ENCODE results near the gene ZNF554. TPM values are rescaled to one million over a fixed set of nuclear protein-coding genes. Genes with fewer than 3 reads are reported as not detected.
"Not testable (repeated sequence)": the region's sequence is repeated elsewhere in the genome, so short reads cannot be mapped to it uniquely, and the experiment has no call there.

ZNF554 gene
- total and polyA plus RNA-seq, 10 donors = 1.4 to 7.1 (median 4.0) TPM

- Histone ChIP-seq H3K4me3 (peak within 1 kb of the TSS in 3 of 8 donors; percentile 11 to 19 (median 15)), H3K27me3 (replicated peaks in 1 of 7) (no peaks in the 10 kb centered on the region), H3K27ac (no peak within 1 kb of the TSS), H3K9me3 (no peaks in the 10 kb centered on the region), H3K36me3 (no peaks in the 10 kb centered on the region), H3K4me1 (no peaks in the 10 kb centered on the region)
- WGBS, 5 donors = 86 to 90% (median 88%) methylated on average over 36 of the region's 36 CpGs
- TF ChIP-seq POLR2AphosphoS5 (IDR thresholded peaks at IDR 0.05) (no peak), CTCF (IDR thresholded peaks at IDR 0.05 in 8 of 11, conservative IDR thresholded peaks at IDR 0.05 in 3 of 11) (no peak), POLR2A (IDR thresholded peaks at IDR 0.05) (no peak)
- intact Hi-C loops (cut with DNase I; ENCODE audit: low total_unique reads) = no loop called here
- no peak for DNase-seq
These were observed 47.6 kb downstream of the ZNF554 start, which contains the start of gene ZNF556 for GRCh38 chr19:2867025-2867991. Gene ZNF556, plus strand, starts transcription at chr19:2867335. Its CDS starts 87 bp downstream, at chr19:2867422.

DNA sequence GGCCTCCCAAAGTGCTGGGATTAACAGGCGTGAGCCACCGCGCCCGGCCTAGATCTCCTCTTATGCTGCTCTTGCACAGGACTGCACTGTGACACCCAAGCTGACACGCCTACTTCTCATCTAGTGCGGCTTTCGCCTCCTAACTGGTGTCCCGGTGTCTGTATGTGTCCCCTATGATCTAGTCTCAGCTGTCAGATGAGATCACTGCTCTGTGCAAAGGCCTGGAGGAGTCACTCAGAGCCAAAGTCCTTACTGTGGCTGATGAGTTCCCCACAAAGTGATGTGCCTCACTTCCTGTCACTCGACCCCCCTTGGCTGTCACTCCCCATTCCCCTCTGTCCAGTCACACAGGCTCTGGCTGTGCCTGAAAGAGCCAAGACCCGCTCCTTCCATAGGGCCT lies 50.0 kb downstream of the ZNF554 start:
- intact Hi-C loops (cut with DNase I; ENCODE audit: low total_unique reads) = loop anchor here (5.0 kb wide), 1 partner anchor 222 kb away; no protein-coding TSS in a partner anchor
- H3K27me3 ChIP-seq (replicated peaks in 1 of 7) = no peaks in the 10 kb centered on the region
- no peaks in the 10 kb centered on the region for H3K36me3 ChIP-seq
- TF ChIP-seq CTCF (IDR thresholded peaks at IDR 0.05 in 8 of 11, conservative IDR thresholded peaks at IDR 0.05 in 3 of 11) = no peak
- no peak for TF ChIP-seq POLR2AphosphoS5 (IDR thresholded peaks at IDR 0.05)
- TF ChIP-seq POLR2A (IDR thresholded peaks at IDR 0.05) = no peak
- H3K27ac ChIP-seq = no peak overlapping the region
- H3K9me3 ChIP-seq = no peaks in the 10 kb centered on the region
- DNase-seq = no peak
- 78 to 88% (median 82%) methylated on average over 10 of the region's 10 CpGs for WGBS, 5 donors
- no peak overlapping the region for H3K4me3 ChIP-seq
- no peaks in the 10 kb centered on the region for H3K4me1 ChIP-seq

GRCh38 chr19:2872175-2872574 lies 52.5 kb downstream of the ZNF554 start:
- H3K4me3 ChIP-seq; H3K4me1 ChIP-seq; DNase-seq; H3K27me3 ChIP-seq (replicated peaks in 1 of 7); H3K36me3 ChIP-seq; H3K27ac ChIP-seq: not testable (repeated sequence)
- peak in 9 of 11 experiments; percentile 17 to 57 (median 46) for TF ChIP-seq CTCF (IDR thresholded peaks at IDR 0.05 in 8 of 11, conservative IDR thresholded peaks at IDR 0.05 in 3 of 11)
- 12 to 30% (median 17%) methylated on average over 1 to 11 of the region's 11 CpGs for WGBS, 5 donors
- H3K9me3 ChIP-seq = peaks cover 3 to 23% (median 20%) of the 10 kb centered on the region in 8 donors
- intact Hi-C loops (cut with DNase I; ENCODE audit: low total_unique reads) = loop anchor here (5.0 kb wide), 1 partner anchor 225 kb away; no protein-coding TSS in a partner anchor
